Coronary artery (tissue), 2 donors: ENCODE results near the gene SLC7A7.

Experiments
- DNase-seq: peaks from one replicate; pipeline ENCODE4 v3.0.0-alpha.2; 2017; ENCODE audit warnings: low spot score
- H3K27ac ChIP-seq, 2 donors: fragments of 200-600 bp; sonication (generic); one replicate each; pipeline ENCODE4 v1.5.1; 2016 to 2019
- H3K4me3 ChIP-seq: fragments of 200-600 bp; sonication (generic); 2 replicates; pipeline ENCODE4 v1.5.1; 2016; ENCODE audit warnings: mild to moderate bottlenecking, moderate library complexity
- TF ChIP-seq, protein P1 (sequence below): fragments of 200-600 bp; sonication (generic); IDR thresholded peaks from one replicate; pipeline ENCODE4 v1.5.1; 2019; ENCODE audit warnings: antibody characterized with exemption

Gene SLC7A7

DNA sequence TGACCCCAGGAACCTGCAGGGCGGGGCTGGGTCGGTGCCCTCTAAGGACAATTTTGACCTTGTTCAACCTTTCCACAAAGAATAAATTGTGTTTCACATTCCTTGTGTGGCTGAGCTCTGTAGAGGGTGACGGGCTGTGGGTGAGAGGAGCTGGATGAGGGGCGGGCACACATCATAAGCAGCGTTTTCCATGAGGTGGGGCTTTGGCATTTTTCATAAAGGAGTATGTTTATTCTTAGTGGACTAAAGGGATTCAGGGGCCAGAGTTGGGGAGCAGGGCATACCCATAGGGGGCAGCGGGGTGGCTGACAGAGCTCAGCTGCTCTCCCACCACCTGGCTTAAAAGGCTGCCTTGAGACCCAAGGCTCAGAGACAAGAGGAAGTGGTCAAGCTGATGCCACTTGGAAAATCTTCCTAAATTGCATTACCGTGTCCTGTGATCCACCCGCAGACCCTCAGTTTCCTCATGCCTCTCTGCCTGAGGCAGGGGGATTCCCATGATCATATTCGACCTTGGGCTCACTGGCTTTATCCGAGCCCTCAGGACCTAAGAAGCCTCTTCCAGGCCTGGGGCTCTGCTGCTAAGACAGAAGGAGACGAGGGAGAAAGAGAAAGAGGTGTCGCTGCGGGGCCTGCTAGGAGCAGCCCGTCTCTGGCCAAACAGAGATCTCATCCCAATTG, 32.6 kb upstream of the SLC7A7 start:
- Histone ChIP-seq H3K4me3 (peak overlapping the region; percentile 49), H3K27ac (peak overlapping the region; percentile 90 to 94)
- no peak for DNase-seq
- TF ChIP-seq, protein P1, sequence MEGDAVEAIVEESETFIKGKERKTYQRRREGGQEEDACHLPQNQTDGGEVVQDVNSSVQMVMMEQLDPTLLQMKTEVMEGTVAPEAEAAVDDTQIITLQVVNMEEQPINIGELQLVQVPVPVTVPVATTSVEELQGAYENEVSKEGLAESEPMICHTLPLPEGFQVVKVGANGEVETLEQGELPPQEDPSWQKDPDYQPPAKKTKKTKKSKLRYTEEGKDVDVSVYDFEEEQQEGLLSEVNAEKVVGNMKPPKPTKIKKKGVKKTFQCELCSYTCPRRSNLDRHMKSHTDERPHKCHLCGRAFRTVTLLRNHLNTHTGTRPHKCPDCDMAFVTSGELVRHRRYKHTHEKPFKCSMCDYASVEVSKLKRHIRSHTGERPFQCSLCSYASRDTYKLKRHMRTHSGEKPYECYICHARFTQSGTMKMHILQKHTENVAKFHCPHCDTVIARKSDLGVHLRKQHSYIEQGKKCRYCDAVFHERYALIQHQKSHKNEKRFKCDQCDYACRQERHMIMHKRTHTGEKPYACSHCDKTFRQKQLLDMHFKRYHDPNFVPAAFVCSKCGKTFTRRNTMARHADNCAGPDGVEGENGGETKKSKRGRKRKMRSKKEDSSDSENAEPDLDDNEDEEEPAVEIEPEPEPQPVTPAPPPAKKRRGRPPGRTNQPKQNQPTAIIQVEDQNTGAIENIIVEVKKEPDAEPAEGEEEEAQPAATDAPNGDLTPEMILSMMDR = no peak

DNA sequence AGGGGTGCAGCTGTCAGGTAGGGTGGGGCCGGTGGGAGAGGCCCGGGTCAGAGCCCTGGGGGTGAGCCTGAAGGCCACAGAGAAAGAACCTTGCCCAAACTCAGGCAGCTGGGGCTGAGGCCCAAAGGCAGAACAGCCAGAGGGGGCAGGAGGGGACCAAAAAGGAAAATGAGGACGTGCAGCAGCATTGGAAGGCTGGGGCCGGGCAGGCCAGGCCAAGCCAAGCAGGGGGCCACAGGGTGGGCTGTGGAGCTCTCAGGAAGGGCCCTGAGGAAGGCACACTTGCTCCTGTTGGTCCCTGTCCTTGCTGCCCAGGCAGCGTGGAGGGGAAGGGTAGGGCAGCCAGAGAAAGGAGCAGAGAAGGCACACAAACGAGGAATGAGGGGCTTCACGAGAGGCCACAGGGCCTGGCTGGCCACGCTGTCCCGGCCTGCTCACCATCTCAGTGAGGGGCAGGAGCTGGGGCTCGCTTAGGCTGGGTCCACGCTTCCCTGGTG, 31.6 kb upstream of the SLC7A7 start:
- peak overlapping the region; percentile 90 to 94 for H3K27ac ChIP-seq
- no peak for DNase-seq
- H3K4me3 ChIP-seq = no peak overlapping the region
- TF ChIP-seq, protein P1 = no peak

- TF ChIP-seq, protein P1 = no peak
- no peak overlapping the region for H3K4me3 ChIP-seq
- peak overlapping the region; percentile 90 to 94 for H3K27ac ChIP-seq
- DNase-seq = no peak
Observed at GRCh38 chr14:22845821-22846625, 30.8 kb upstream of the SLC7A7 start.

DNA sequence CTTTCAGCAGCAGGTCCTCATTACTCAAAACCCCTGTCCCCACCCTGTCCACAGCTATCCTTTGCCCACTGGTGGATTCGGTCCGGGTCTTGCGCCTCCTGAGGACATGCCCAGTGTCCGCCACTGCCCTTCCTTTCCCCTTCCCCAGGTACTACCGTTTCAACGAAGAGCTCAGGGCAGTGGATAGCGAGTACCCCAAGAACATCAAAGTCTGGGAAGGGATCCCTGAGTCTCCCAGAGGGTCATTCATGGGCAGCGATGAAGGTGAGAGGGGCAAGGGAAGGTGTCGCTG, 29.8 kb upstream of the SLC7A7 start:
- DNase-seq = no peak
- TF ChIP-seq, protein P1 = no peak
- H3K4me3 ChIP-seq = no peak overlapping the region
- H3K27ac ChIP-seq = peak overlapping the region in 1 of 2 donors; percentile 90

- no peak for DNase-seq
- H3K27ac ChIP-seq = peak overlapping the region in 1 of 2 donors; percentile 90
- no peak overlapping the region for H3K4me3 ChIP-seq
- TF ChIP-seq, protein P1 = no peak
Observed at GRCh38 chr14:22844221-22845102, 29.2 kb upstream of the SLC7A7 start.

- Histone ChIP-seq H3K4me3 (no peak overlapping the region), H3K27ac (peak overlapping the region in 1 of 2 donors; percentile 8)
- no peak for DNase-seq
- TF ChIP-seq, protein P1 = no peak
Observed at GRCh38 chr14:22843123-22843925, 28.1 kb upstream of the SLC7A7 start.
